Keratinocyte (primary cell): ENCODE data around the gene SF1. TPM values are rescaled to one million over a fixed set of nuclear protein-coding genes. Genes with fewer than 3 reads are reported as not detected.

ENCODE experiments used
- DNase-seq: peaks from one replicate; pipeline ENCODE4 v3.0.0-alpha.2; 2011; ENCODE audit warnings: low read depth, missing footprints, low spot score
- FAIRE-seq: peaks from 2 replicates; lab custom pipeline; 2011; peaks lifted over from hg19 to GRCh38; lab: Jason Lieb, UNC
- H2AFZ ChIP-seq: 2 replicates; pipeline ENCODE4 v1.6.0; 2012; ENCODE audit warnings: low read length, control low read depth, inconsistent platforms; ENCODE audit not compliant: control insufficient read depth
- H3K27ac ChIP-seq: 2 replicates; pipeline ENCODE4 v1.5.1; 2011; ENCODE audit warnings: low read length; ENCODE audit not compliant: control insufficient read depth, insufficient read depth
- H3K27me3 ChIP-seq: 3 replicates; pipeline ENCODE4 v1.6.0; 2011; ENCODE audit warnings: low read length; ENCODE audit not compliant: control insufficient read depth, insufficient read depth; ENCODE audit errors: extremely low read depth
- H3K36me3 ChIP-seq, 2 experiments: 2 replicates in 1 of 2; 3 replicates in 1 of 2; pipeline ENCODE4 v1.5.1; 2011; ENCODE audit warnings: low read length in 2 of 2, mild to moderate bottlenecking in 1 of 2; ENCODE audit not compliant: control insufficient read depth in 2 of 2, insufficient read depth in 2 of 2; ENCODE audit errors: extremely low read depth in 1 of 2
- H3K4me1 ChIP-seq: 3 replicates; pipeline ENCODE4 v1.5.1; 2011; ENCODE audit warnings: low read length; ENCODE audit not compliant: control insufficient read depth, insufficient read depth; ENCODE audit errors: extremely low read depth
- H3K4me2 ChIP-seq: 3 replicates; pipeline ENCODE4 v1.6.0; 2011; ENCODE audit warnings: low read depth, low read length; ENCODE audit not compliant: control insufficient read depth, insufficient read depth; ENCODE audit errors: extremely low read depth
- H3K4me3 ChIP-seq, 3 experiments: fragments of 200-600 bp in 1 of 3; sonication (generic) in 1 of 3; 2 replicates in 2 of 3; 3 replicates in 1 of 3; pipeline ENCODE4 v1.5.1; 2011 to 2016; ENCODE audit warnings: low read length in 3 of 3, mild to moderate bottlenecking in 3 of 3, control low read depth in 2 of 3, inconsistent platforms in 1 of 3, low read depth in 1 of 3, mixed read lengths in 1 of 3, mixed run types in 1 of 3, moderate library complexity in 1 of 3; ENCODE audit not compliant: control insufficient read depth in 2 of 3, insufficient read depth in 2 of 3; ENCODE audit errors: extremely low read depth in 1 of 3
- H3K79me2 ChIP-seq: 2 replicates; pipeline ENCODE4 v1.6.0; 2012; ENCODE audit warnings: low read length; ENCODE audit not compliant: control insufficient read depth, insufficient read depth
- H3K9ac ChIP-seq: 3 replicates; pipeline ENCODE4 v1.6.0; 2011; ENCODE audit warnings: low read length; ENCODE audit not compliant: control insufficient read depth, insufficient read depth; ENCODE audit errors: extremely low read depth
- H3K9me1 ChIP-seq: 3 replicates; pipeline ENCODE4 v1.6.0; 2011; ENCODE audit warnings: low read length; ENCODE audit not compliant: control insufficient read depth, insufficient read depth; ENCODE audit errors: extremely low read depth
- H3K9me3 ChIP-seq: 2 replicates; pipeline ENCODE4 v1.5.1; 2012; ENCODE audit warnings: low read depth, low read length; ENCODE audit not compliant: control insufficient read depth
- H4K20me1 ChIP-seq: 3 replicates; pipeline ENCODE4 v1.6.0; 2011; ENCODE audit warnings: low read length; ENCODE audit not compliant: control insufficient read depth, insufficient read depth; ENCODE audit errors: extremely low read depth
- CTCF ChIP-seq, 3 experiments: IDR thresholded peaks in 1 of 3; conservative IDR thresholded peaks in 1 of 3; optimal IDR thresholded peaks in 1 of 3; 2 replicates in 2 of 3; 3 replicates in 1 of 3; pipeline versions ENCODE3 to v1.5.1; 2011; ENCODE audit warnings: low read length in 3 of 3, mild to moderate bottlenecking in 3 of 3, moderate library complexity in 2 of 3, control low read depth in 1 of 3, inconsistent platforms in 1 of 3; ENCODE audit not compliant: insufficient read depth in 2 of 3; ENCODE audit errors: extremely low read depth in 1 of 3
- EZH2 ChIP-seq: IDR thresholded peaks from one replicate; pipeline ENCODE4 v1.6.1; 2012; ENCODE audit warnings: inconsistent platforms, mild to moderate bottlenecking, low read length, moderate library complexity
- dilution Hi-C: fragments of 300-500 bp; cut with MboI; formaldehyde crosslinking; loops from one replicate; pipeline ENCODE4 v1.7.0; 2020; ENCODE audit warnings: low sequenced_read_pairs; ENCODE audit not compliant: extremely low pct_ligation_motif_present
- polyA plus RNA-seq, 5 experiments: library from polyadenylated mRNA; depleted of rRNA in 3 of 5; stranded (reverse) in 3 of 5; stranded (forward) in 1 of 5; unstranded in 1 of 5; fragments of >200 nt; gene quantifications; 1 replicate in 1 of 5; 2 replicates in 3 of 5; 3 replicates in 1 of 5; pipeline versions ENCODE4 v1.2.1 to v1.2.3, GENCODE V29; 2011 to 2012; ENCODE audit warnings: missing spikeins in 2 of 5, low read depth in 1 of 5, low replicate concordance in 1 of 5

SF1 gene
- polyA plus RNA-seq, 1 donor (not counting 4 experiments of a cell fraction or from before 2014, with no cell fraction given): 54.5 TPM

- Histone ChIP-seq H3K4me2 (no peak overlapping the region), H3K9me1 (no peaks in the 10 kb centered on the region), H3K9me3 (no peaks in the 10 kb centered on the region), H3K9ac (no peak overlapping the region), H3K79me2 (peaks cover 89% of the 10 kb centered on the region), H2AFZ (no peak overlapping the region), H4K20me1 (peaks cover 58% of the 10 kb centered on the region), H3K27me3 (no peaks in the 10 kb centered on the region), H3K4me1 (peaks cover 12% of the 10 kb centered on the region), H3K36me3 (peaks cover 66 to 87% of the 10 kb centered on the region in 2 experiments), H3K27ac (no peak overlapping the region), H3K4me3 (no peak overlapping the region)
- dilution Hi-C loops: no loop called here
- no peak for DNase-seq
- no peak for FAIRE-seq
- TF ChIP-seq CTCF (optimal IDR thresholded peaks at IDR 0.05 in 1 of 3, IDR thresholded peaks at IDR 0.05 in 1 of 3, conservative IDR thresholded peaks at IDR 0.05 in 1 of 3; ENCODE audit: extremely low read depth in 1 of 3, insufficient read depth in 2 of 3, low read length in 3 of 3) (no peak), EZH2 (no peak)
Measured at GRCh38 chr11:64772303-64773018, 5.9 kb downstream of the SF1 start.

- Histone ChIP-seq H3K9ac (no peak overlapping the region), H2AFZ (no peak overlapping the region), H4K20me1 (peaks cover 55% of the 10 kb centered on the region), H3K4me3 (no peak overlapping the region), H3K36me3 (peaks cover 72 to 91% of the 10 kb centered on the region in 2 experiments), H3K9me1 (no peaks in the 10 kb centered on the region), H3K9me3 (no peaks in the 10 kb centered on the region), H3K4me2 (no peak overlapping the region), H3K79me2 (peaks cover 89% of the 10 kb centered on the region), H3K4me1 (peaks cover 8% of the 10 kb centered on the region), H3K27ac (no peak overlapping the region), H3K27me3 (no peaks in the 10 kb centered on the region)
- dilution Hi-C loops: no loop called here
- FAIRE-seq (no peak), DNase-seq (no peak)
- TF ChIP-seq EZH2 (no peak), CTCF (optimal IDR thresholded peaks at IDR 0.05 in 1 of 3, IDR thresholded peaks at IDR 0.05 in 1 of 3, conservative IDR thresholded peaks at IDR 0.05 in 1 of 3; ENCODE audit: extremely low read depth in 1 of 3, insufficient read depth in 2 of 3, low read length in 3 of 3) (no peak)
Measured at GRCh38 chr11:64771861-64772260, 6.5 kb downstream of the SF1 start.
